ENCODE measurements around the gene ZNF256. TPM values are rescaled to one million over a fixed set of nuclear protein-coding genes. Genes with fewer than 3 reads are reported as not detected.

Gene ZNF256
- total and polyA plus RNA-seq, 10 of the 15 experiments (the other 5 are each of a cell fraction or from before 2014, with no cell fraction given), result 1.0 to 7.5 (median 4.3) TPM

DNA sequence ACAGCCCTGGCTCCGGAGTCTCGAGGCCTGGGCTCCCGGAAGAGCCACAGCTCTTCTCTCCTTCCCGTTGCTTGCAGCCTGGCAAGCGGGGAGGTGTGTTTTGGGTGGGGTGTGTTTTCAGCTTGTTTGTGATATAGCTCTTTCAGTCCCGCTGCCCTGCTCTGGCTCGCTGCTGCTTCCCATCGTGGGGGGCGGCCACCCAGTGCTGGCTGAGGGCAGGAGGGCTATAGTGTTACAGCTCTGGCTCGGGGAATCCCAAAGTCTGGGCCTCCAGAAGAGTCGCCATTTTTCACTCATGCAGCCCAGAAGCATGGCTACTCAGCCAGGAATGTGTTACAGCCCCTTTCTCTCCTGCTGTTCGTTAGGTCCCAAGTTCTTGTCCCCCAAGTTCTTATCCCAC is 2.2 kb upstream of the ZNF256 start (continued):
- no peak for TF ChIP-seq NKRF (conservative IDR thresholded peaks at IDR 0.05)
- TF ChIP-seq, protein P1, sequence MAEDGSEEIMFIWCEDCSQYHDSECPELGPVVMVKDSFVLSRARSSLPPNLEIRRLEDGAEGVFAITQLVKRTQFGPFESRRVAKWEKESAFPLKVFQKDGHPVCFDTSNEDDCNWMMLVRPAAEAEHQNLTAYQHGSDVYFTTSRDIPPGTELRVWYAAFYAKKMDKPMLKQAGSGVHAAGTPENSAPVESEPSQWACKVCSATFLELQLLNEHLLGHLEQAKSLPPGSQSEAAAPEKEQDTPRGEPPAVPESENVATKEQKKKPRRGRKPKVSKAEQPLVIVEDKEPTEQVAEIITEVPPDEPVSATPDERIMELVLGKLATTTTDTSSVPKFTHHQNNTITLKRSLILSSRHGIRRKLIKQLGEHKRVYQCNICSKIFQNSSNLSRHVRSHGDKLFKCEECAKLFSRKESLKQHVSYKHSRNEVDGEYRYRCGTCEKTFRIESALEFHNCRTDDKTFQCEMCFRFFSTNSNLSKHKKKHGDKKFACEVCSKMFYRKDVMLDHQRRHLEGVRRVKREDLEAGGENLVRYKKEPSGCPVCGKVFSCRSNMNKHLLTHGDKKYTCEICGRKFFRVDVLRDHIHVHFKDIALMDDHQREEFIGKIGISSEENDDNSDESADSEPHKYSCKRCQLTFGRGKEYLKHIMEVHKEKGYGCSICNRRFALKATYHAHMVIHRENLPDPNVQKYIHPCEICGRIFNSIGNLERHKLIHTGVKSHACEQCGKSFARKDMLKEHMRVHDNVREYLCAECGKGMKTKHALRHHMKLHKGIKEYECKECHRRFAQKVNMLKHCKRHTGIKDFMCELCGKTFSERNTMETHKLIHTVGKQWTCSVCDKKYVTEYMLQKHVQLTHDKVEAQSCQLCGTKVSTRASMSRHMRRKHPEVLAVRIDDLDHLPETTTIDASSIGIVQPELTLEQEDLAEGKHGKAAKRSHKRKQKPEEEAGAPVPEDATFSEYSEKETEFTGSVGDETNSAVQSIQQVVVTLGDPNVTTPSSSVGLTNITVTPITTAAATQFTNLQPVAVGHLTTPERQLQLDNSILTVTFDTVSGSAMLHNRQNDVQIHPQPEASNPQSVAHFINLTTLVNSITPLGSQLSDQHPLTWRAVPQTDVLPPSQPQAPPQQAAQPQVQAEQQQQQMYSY (CRISPR knock-in tag; IDR thresholded peaks at IDR 0.05), result no peak
- TF ChIP-seq SMAD5 (IDR thresholded peaks at IDR 0.05; ENCODE audit: low read depth), result no peak

GRCh38 chr19:57949296-57949695 is 1.8 kb upstream of the ZNF256 start:
- Histone ChIP-seq H3K27me3 (replicated peaks in 1 of 2; ENCODE audit: control insufficient read depth in 2 of 2, insufficient read depth in 2 of 2, low read length in 1 of 2) (no peaks in the 10 kb centered on the region), H2AFZ (ENCODE audit: control insufficient read depth, low read depth, low read length) (no peak overlapping the region), H3K9ac (ENCODE audit: control insufficient read depth, insufficient read depth, low read length) (no peak overlapping the region), H3K36me3 (ENCODE audit: control insufficient read depth in 2 of 2, insufficient read depth in 2 of 2, low read length in 1 of 2) (no peaks in the 10 kb centered on the region), H3K9me3 (replicated peaks; ENCODE audit: control insufficient read depth, insufficient read depth, low read length) (peaks cover 10% of the 10 kb centered on the region; the same call in 2 of the 3 replicates), H3K4me3 (no peak overlapping the region), H3K79me2 (ENCODE audit: control insufficient read depth, insufficient read depth, low read length) (peaks cover 10% of the 10 kb centered on the region), H4K20me1 (ENCODE audit: control insufficient read depth, insufficient read depth) (no peaks in the 10 kb centered on the region), H3K4me2 (ENCODE audit: control insufficient read depth, insufficient read depth) (no peak overlapping the region), H3K4me1 (ENCODE audit: control insufficient read depth, insufficient read depth, low read length) (no peaks in the 10 kb centered on the region), H3K27ac (ENCODE audit: control insufficient read depth, insufficient read depth) (no peak overlapping the region)
- ChIA-PET CTCF (no interaction called here), POLR2A (no interaction called here), SMC1A (ENCODE audit: uncharacterized antibody, unreplicated experiment) (no interaction called here), RAD21 (ENCODE audit: unreplicated experiment) (no interaction called here)
- intact Hi-C loops (cut with micrococcal nuclease; ENCODE audit: unreplicated experiment), result no loop called here
- ATAC-seq (no peak), DNase-seq (ENCODE audit: low read depth, low spot score) (no peak), FAIRE-seq (no peak)
- TF ChIP-seq SIN3A (IDR thresholded peaks at IDR 0.05; ENCODE audit: low read depth, low read length) (no peak), NR2F1 (conservative IDR thresholded peaks at IDR 0.05) (no peak), E2F8 (IDR thresholded peaks at IDR 0.05; ENCODE audit: low read depth, partially characterized antibody) (no peak), POLR2AphosphoS5 (IDR thresholded peaks at IDR 0.05; ENCODE audit: low read length) (no peak), YY1 (IDR thresholded peaks at IDR 0.05; ENCODE audit: low read depth, low read length) (no peak), IKZF2 (IDR thresholded peaks at IDR 0.05) (no peak), EGR1 (IDR thresholded peaks at IDR 0.05; ENCODE audit: borderline replicate concordance in 1 of 2, low read depth in 2 of 2, low read length in 2 of 2) (no peak), TCF3 (IDR thresholded peaks at IDR 0.05; ENCODE audit: borderline replicate concordance, insufficient read depth, low read depth, low read length) (no peak), CEBPB (IDR thresholded peaks at IDR 0.05; ENCODE audit: borderline replicate concordance in 1 of 2, low read depth in 2 of 2, low read length in 2 of 2) (no peak)
- in situ Hi-C loops (cut with MboI), result no loop called here
- 92% methylated on average over 24 of the region's 24 CpGs for WGBS (ENCODE audit: insufficient coverage, insufficient replicate concordance, low lambda C conversion rate, missing lambda C conversion rate)
- no TSS peak for BruUV-seq (replicated peaks)
